GM19455 (cell line): ENCODE data around the gene LGI4.
"Not testable (repeated sequence)": the region's sequence is repeated elsewhere in the genome, so short reads cannot be mapped to it uniquely, and the experiment has no call there.

ENCODE experiments used
- ATAC-seq: cut with Tn5 transposase; IDR thresholded peaks from one replicate; pipeline ENCODE4 v1.9.1; 2021; ENCODE audit not compliant: unreplicated experiment

Gene LGI4

DNA sequence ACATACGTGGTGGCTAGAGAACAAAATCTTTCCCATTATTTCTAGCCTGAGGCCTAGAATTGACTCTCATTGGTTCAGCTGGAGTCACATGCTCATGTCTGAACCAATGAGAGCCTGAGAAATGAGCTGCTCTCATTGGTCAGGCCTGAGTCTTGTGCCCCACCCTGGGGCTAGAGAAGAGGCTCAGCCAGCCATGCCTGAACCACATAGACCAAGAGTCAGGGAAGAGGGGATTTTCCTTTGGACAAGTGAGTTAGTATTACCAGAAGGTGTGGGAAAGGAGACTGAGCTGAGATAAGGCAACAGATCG, 26.5 kb upstream of the LGI4 start:
- ATAC-seq, result no peak

DNA sequence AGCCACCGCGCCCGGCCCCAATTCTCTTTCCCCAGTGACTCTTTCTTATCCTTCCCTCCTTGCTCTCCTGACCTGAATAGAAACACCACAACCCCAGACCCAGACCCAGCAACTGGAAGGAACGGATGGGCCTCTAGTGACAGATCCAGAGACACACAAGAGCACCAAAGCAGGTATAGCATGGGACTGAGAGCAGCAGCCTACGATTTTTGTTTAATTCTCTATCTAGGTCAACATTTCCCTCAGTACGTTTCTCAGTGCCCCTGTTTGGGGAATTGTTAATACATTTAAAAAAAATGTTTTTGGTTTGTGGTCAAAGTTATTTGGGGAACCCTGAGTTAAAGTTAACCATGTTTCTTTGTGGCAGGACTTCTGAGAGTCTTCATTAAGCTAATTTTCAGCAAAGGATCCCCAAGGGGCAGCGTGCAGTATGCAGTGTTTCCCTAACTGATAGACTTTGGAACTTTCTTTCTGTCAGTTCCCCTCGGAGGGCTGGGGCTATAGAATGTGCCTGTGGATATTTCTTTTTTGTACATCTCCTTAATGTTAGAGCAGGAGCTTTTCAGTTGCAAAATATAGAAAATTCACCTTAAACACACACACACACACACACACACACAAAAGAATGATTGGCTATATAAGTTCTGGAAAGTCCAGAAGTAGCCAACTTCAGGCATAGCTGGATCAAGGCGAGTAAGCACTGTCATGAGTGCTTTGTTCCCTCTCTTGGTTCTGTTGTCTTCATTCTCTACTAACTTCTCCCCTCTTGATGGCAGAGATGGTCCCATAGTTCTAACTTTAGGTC, 26.0 kb upstream of the LGI4 start:
- no peak for ATAC-seq

DNA sequence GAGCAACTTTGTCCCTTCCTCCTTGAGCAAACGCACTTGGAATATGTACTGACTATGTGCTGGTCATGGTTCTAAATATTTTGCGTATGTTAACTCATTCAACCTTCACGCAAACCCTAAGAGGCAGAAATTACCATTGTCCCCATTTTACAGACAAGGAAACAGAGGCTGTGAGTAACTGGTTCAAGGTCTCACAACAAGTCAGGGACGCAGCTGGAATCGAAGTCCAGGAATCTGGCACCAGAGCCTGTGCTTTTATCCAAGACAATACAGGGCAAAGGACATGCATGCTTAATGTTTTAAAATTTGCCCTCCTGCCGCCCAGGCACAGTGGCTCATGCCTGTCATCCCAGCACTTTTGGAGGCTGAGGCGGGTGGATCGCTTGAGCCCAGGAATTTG, 24.7 kb upstream of the LGI4 start:
- ATAC-seq, result no peak

DNA sequence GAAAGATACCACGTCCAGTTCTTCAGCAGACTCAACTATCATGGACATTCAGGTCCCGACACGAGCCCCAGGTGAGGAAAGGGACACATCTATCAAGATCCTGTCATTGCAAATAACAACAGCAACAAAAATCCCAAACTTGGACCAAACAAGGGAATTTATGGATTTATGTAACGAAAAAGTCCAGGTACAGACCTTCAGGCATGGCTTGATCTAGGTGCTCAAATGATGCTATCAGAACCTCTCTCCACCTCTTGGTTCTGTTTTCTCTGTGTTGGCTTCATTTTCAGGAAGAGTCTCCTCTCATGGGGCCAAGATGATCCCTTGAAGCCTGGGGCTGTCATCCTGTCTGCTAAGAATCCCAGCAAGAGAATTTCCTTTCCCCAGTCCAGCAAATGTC, 22.6 kb upstream of the LGI4 start:
- no peak for ATAC-seq

DNA sequence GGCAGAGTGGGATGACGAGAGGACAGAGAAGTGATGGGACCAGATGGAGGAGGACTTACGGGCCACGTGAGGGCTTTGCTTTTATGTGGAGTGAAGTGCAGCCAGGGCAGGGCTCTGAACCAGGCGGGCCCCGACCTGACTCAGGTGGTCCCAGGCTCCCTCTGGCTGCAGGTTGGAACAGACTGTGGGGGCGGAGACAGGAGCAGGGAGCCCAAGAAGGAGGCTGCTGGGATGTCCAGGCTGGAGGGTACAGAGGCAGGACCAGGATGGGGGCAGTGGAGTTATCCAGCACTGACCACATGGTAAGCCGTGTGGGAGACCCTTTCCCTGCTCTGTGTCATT, 21.8 kb upstream of the LGI4 start:
- no peak for ATAC-seq

DNA sequence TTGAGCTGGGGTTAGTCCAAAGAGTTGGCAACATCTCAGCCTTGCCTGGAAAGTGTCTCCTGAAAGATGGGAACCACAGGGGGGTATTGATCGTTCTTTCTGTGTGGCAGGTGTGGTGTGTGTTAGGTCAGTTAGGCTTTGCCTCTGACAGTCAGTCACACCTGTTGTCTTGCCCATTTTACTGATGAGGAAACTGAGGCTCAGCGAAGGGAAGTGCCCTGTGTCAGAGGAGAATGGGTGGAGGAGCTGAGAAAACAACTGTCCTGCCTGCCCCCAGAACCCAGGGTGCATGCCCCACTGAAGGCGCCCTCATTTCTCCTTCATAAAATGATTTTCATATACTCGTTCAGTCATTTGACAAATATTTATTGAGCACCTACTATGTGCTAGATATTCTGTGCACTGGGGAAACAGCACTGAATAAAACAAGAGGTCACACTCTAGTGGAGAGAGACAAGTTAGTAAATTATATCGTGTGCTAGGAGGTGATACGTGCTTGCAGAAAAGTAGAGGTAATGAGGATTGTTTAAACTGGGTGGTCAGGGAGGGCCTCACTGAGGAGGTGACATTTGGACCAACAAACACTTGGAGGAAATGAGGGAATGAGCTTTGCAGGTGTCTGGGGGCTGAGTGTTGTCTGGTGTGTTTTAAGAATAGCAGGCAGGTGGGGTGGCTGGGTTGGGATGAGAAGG, 21.3 kb upstream of the LGI4 start:
- ATAC-seq, result no peak

DNA sequence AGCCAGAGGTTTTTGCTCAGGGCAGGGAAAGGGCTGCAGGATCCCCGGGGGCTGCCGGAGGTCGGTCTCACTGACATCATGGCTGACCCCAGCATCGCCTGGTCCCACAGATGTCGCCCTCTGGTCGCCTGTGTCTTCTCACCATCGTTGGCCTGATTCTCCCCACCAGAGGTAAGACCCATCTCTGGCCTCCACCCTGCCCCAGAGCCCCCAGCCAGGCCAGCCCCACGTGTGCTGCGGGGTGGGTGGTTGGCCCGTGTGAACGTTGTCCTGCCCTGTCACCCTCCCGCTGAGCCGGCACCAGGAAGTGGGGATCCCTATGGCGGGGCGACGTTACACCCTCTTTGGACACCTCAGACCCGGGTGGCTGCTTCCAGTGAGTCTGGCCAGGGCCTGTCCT, 20.6 kb upstream of the LGI4 start:
- no peak for ATAC-seq

DNA sequence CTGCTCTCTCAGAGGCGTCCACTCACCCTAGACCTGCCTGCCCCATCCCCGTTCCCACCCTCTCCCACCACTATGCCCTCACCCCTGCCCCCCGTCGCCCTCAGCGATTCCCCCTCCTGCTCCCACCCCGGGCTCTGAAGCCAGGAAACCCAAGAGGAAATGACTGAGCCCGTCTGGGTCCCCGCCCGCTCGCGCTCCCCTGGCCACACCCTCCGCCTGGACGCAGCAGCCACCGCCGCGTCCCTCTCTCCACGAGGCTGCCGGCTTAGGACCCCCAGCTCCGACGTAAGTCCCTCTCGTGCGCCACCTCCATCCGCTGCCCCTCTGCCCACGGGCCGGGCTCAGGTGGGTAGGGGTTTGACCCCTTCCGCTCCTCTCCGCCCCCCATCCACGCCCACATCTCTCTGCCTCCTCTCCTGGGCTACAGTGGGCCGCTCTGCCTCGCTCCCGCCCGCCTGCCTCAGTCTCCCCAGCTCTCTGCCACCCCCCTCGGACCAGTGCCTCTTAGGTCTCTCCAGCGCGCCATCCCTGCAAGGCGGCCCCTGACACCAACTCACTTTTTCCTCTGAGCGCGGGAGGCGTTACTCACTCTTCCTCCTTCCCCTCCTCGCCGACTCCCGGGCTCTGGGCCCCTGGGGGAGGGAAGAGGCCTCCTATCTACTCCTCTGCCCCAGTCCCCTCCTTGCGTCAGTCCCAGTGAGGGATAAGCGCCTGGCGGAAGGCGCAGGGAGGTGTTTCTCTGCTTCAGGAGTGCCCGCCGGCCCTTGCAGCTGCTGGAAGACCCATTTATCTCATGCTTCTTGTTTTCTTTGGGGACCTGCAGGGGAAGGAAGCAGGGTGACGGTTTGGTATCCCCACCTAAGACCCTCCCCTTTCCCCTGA, 19.9 kb upstream of the LGI4 start, which contains the start of gene FXYD5:
FXYD5 (plus strand) TSS at position 211 of the 882 bp plus-strand sequence. CDS start 816 bp downstream, outside the sequence.
- ATAC-seq, result no peak

DNA sequence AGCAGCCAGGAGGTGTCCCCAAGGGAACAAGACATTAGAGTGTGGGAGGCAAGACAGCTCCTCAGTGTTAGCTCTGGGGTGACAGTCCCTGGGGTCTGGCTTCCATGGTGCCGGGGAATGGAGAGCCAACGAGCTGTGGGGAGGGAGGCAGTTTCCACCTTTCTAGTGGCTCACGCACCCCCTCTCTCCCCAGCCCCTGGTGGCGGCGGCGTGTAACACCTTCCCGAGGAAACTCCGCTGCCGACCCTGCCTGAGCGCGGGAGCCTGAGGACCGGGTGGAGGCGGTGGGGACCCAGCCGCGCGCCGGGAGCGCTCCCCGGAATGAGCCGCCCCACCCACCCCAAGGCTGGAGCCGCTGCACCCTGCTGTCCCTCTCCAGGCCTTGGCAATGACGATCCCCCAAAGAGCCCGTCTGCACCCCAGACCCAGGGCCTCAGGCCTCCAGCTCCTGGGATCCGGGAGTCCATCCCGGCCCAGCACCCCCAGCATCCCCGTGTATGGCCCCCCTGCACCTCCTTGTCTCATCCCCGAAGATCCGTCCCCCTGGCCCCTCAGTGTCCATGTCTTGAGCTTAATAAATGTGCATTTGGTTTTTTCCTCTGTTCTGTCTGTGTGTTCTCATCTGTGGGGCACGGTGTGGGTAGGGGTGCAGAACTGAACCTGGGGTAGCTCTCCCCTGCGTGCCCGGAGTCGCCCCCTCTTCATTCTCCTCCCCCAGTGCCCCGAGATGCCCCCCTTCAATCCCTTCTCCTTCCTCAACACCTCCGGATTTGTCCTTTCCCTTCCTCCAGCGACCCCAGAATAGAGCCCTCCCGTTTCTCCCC, 19.1 kb upstream of the LGI4 start:
- ATAC-seq, result no peak

DNA sequence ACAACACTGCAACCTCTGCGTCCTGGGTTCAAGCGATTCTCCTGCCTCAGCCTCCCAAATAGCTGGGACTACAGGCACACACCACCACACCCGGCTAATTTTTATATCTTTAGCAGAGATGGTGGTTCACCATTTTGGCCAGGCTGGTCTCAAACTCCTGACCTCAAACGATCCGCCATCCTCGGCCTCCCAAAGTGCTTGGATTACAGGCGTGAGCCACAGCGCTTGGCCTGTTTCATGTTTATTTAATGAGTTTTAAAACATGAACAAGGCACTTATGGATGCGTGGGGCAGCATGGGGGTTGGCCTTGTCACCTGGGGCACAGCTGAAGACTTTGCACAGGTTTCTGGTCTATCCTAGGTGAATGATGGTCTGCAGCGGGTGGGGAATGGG, 18.3 kb upstream of the LGI4 start:
- ATAC-seq, result not testable (repeated sequence)

DNA sequence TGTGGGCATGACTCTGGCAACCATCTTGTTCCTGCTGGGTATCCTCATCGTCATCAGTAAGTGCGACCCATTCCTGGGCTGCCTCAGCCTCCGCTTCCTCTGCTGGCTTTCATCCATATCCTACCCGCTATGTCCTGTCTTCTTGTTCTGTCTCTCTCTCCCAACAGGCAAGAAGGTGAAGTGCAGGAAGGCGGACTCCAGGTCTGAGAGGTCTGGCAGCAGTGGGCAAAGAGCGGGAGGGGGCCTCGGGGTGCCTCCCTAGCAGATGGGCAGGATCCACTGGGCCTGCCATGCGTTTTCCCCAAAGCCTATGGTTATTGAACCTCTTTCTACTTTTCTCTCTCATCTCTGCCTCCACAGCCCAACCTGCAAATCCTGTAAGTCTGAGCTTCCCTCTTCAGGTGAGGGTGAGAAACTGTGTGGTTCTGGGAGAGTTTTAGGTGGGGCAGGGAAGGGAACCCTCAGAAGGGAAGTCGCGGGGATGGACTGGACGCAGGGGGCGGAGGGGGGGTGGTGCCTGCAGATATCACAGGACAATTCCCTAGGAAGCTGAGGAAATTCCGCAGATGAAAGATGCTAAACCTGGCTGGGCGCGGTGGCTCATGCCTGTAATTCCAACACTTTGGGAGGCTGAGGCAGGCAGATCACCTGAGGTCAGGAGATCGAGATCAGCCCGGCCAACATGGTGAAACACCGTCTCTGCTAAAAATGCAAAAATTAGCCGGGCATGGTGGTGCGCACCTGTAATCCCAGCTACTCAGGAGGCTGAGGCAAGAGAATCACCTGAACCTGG, 16.6 kb upstream of the LGI4 start:
- no peak for ATAC-seq

DNA sequence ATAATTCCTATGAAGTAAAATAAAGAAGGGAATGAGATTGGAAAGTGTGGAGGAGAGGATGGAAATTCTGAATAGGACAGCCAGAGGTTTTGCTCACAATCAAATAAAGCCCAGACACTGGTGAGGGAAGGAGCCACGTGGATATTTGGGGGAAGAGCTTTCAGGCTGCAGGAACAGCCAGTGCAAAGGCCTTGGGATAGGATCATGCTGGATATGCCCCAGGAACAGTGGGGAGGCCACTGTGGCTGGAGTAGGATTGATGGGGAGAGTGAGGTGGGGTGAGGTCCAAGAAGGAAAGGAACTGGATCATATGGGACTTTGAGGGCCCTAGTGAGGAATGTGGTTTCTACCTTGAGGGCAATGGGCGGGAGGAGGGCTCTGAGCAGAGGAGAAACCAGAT, 15.6 kb upstream of the LGI4 start:
- ATAC-seq, result no peak

DNA sequence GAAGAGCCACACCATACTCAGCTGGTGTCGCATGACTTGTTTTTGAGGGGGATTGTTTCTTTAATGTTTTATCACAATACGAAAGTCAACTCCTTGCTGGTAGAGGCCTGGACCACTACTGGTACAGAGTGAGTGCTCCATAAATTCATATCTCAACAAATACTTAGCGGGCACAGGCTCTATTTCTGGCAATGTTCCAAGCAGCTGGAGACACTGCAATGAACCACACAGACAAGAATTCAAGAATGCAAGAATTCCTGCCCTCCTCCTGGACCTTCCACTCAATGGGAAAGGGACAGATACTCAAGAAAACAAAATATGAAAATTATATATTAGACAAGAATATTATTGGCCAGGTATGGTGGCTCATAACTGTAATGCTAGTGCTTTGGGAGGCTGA, 14.6 kb upstream of the LGI4 start:
- no peak for ATAC-seq

DNA sequence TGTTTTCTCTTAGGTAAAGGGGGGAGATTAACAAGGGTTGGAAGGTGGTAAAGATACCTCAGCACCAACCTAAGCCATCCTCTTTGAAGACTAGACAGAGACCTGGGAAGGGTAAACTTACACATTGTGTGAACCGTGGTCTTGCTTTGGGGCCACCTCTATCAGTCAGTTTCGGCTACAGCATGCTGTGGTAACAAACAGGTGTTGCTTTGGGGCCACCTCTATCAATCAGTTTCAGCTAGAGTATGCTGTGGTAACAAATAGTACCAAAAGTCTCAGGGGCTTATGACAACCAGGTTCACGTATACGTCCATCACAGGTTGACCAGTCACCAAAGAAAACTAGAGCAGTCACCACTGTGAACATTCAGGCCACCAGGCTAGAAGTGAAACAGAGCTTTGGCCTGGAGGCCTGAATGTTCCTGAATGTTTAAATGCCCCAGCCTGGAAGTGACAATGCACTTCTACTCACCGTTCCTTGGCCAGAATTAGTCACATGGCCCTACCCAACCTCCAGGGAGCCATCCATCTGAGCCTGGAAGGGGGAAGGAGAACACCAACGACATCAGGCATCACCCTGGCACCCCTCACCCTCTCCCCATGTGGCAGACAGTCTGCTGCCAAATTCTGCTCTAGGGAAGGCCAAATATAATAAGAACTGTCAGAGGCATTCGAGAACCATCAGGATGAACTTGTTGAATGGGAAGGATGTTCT, 12.0 kb upstream of the LGI4 start:
- ATAC-seq, result no peak

DNA sequence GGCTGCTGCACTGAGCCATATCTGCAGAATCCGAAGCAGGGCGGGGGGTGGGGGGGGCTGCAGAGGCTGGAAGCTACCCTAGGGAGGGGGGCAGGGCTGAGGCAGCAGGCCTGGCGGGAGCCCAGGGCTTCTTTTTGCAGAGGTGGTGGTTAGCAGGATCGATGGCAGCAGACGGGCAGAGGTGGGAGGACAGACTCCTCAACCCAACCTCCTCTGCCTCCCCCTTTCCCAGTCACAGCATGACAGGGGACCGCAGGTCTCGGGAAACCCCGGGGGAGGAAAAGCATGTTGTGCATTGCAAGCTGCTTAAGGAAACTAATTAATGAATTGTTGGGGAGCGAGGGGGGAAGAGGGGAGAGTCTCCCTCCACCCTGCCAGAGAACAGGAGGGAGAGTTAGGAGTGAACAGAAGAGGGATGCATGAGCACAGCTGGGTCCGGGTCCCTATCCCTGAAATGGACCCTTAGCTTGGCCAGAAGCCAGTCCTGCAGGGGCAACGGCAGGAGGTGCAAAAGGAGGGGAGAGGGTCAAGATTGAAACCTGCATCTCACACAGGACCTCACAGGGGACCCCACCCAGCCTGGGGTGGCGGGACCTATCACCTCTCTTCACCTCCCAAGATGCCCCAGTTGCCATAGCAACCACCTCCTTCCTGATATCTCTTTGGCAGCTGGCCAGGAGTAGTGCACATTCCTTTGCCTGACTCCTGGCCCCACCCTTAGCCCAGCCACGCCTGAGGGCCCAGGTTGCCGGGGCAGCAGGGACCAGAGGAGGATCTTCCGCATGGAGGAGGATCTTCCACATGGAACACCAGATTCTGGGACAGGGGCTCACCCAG, 10.0 kb upstream of the LGI4 start:
- no peak for ATAC-seq

DNA sequence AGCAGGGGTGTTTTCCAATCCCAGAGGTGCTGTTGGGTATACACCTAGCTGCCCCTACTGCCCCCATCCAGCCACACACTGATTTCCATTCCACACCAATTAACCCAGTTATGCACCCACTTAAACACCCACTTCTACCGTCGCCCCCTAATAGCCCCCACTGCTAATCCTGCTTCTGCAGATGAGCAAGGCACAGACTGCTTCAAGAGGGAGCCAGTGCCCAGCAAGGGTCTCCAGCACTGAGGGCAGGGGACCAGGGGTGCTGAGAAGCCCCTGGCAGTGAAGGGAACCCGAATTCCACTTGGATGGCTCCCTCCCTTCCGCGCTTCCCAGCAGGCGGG, 9.4 kb upstream of the LGI4 start:
- no peak for ATAC-seq

DNA sequence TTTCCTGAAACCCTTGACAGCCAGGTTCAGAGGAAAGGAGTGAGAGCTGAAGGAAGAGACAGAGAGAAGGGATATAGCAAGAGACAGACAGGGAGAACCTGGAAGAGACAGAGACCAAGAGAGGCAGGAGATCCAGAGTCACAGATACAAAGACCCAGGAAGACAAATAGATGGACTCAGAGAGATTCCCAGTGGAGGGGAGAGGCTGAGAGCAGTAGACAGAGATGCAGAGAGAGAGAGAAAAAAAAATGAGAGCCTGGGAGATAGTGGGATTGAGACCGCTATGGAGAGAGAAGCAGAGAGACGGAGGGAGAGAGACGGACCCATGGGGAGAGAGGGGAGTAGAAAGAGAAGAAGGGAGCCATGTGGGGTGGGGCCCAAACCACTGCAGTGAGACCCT, 9.0 kb upstream of the LGI4 start:
- ATAC-seq, result no peak

DNA sequence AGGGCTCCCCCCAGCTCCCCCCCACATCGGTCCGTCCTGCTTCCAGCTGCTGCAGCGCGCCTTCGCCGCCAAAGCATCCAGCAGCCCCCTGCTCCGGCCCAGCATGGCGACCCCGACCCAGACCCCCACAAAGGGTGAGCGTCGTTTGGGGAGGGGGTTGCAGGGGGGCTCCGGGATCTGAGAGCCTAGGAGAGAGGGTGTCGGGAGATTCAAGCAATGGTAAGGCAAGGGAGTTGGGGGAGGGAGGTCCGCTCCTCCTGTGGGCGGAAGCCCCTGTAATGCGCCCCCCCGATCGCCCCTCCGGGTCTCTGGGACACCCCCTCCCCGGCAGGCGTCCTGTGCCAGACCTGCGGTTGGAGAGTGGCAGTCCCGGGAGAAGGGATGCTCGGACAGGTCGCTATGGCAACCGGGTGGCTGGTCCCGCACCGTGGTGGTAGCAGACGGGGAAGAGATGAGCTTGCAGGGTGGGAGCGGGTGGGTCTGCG, 8.4 kb upstream of the LGI4 start, which contains the start of gene FXYD7:
FXYD7 (plus strand) TSS at position 25 of the 485 bp plus-strand sequence; CDS start at position 104, 79 bp downstream.
- ATAC-seq, result no peak
